K562 (cell line): Measurements from ENCODE around the gene ENDOV. TPM values are rescaled to one million over a fixed set of nuclear protein-coding genes. Genes with fewer than 3 reads are reported as not detected.

Source experiments
- ATAC-seq: fragments of 200-7000 bp; cut with Tn5 transposase; 3 replicates; pipeline ENCODE4 v1.9.1; 2020; ENCODE audit warnings: moderate library complexity
- BruUV-seq: library from RNA; stranded (reverse); fragments of 400-500 nt; replicated peaks from 2 replicates; lab custom pipeline; 2021; lab: Mats Ljungman, UMichigan
- CTCF ChIA-PET: fragments of 300-600 bp; formaldehyde crosslinking; extraction: SDS; loops from one replicate; lab custom pipeline; 2021; ENCODE audit warnings: low intra/inter-chr PET ratio; lab: Yijun Ruan, JAX
- POLR2A ChIA-PET: fragments of 300-600, 350-650 bp; sonication (Branson Sonifier 250); formaldehyde crosslinking; extraction: SDS; loops from one replicate; lab custom pipeline; 2021; ENCODE audit warnings: antibody characterized with exemption, inconsistent platforms; lab: Yijun Ruan, JAX
- DNase-seq, 4 experiments: peaks; one replicate each; pipeline versions ENCODE4 v3.0.0 to v3.0.0-alpha.2; 2011 to 2018; ENCODE audit warnings: low spot score in 3 of 4, mixed read lengths in 3 of 4; ENCODE audit errors: extremely low read depth in 1 of 4
- FAIRE-seq: peaks from 2 replicates; lab custom pipeline; 2011; peaks lifted over from hg19 to GRCh38; lab: Jason Lieb, UNC
- H2AFZ ChIP-seq: 2 replicates; pipeline ENCODE4 v1.6.0; 2011; ENCODE audit warnings: low read depth, low read length, control low read depth, inconsistent platforms
- H3K27ac ChIP-seq: fragments of 200-600 bp; 3 replicates; pipeline ENCODE4 v1.8.0; 2011; ENCODE audit warnings: low read depth, mild to moderate bottlenecking, control low read depth, inconsistent platforms, low read length, moderate library complexity, mixed read lengths; ENCODE audit errors: extremely low read depth
- H3K27me3 ChIP-seq, 2 experiments: fragments of 300-600 bp in 1 of 2; 2 replicates in 1 of 2; 3 replicates in 1 of 2; pipeline versions ENCODE4 v1.6.0 to v1.8.0; 2011; ENCODE audit warnings: inconsistent platforms in 2 of 2, low read length in 2 of 2, mild to moderate bottlenecking in 1 of 2, mixed read lengths in 1 of 2, moderate library complexity in 1 of 2; ENCODE audit not compliant: control insufficient read depth in 2 of 2, insufficient read depth in 2 of 2
- H3K36me3 ChIP-seq: fragments of 300-600 bp; 3 replicates; pipeline ENCODE4 v1.8.0; 2011; ENCODE audit warnings: mild to moderate bottlenecking, low read length, inconsistent platforms; ENCODE audit not compliant: control insufficient read depth, insufficient read depth
- H3K4me1 ChIP-seq, 2 experiments: fragments of 200-600 bp in 1 of 2; replicated peaks in 1 of 2; 2 replicates in 1 of 2; 3 replicates in 1 of 2; pipeline versions ENCODE4 v1.5.1 to v1.8.0; 2011; ENCODE audit warnings: inconsistent platforms in 2 of 2, low read length in 2 of 2, mild to moderate bottlenecking in 1 of 2, mixed read lengths in 1 of 2, moderate library complexity in 1 of 2; ENCODE audit not compliant: control insufficient read depth in 2 of 2, insufficient read depth in 2 of 2
- H3K4me2 ChIP-seq: 2 replicates; pipeline ENCODE4 v1.6.1; 2011; ENCODE audit warnings: low read length, control low read depth, inconsistent platforms, mixed read lengths; ENCODE audit not compliant: insufficient read depth
- H3K4me3 ChIP-seq: fragments of 200-600 bp; sonication (generic), shearing (Covaris generic); 2 replicates; pipeline ENCODE4 v1.5.1; 2016; ENCODE audit warnings: control low read depth, inconsistent platforms
- H3K79me2 ChIP-seq: fragments of 200-600 bp; 3 replicates; pipeline ENCODE4 v1.8.0; 2011; ENCODE audit warnings: low read length, inconsistent platforms; ENCODE audit not compliant: control insufficient read depth, insufficient read depth
- H3K9ac ChIP-seq, 2 experiments: 2 replicates each; pipeline versions ENCODE4 v1.6.0 to v1.6.1; 2011; ENCODE audit warnings: low read depth in 2 of 2, low read length in 2 of 2, control low read depth in 1 of 2, inconsistent platforms in 1 of 2, mild to moderate bottlenecking in 1 of 2, mixed read lengths in 1 of 2; ENCODE audit not compliant: insufficient read depth in 1 of 2
- H3K9me1 ChIP-seq: one replicate; pipeline ENCODE4 v1.6.0; 2011; ENCODE audit warnings: inconsistent platforms, mild to moderate bottlenecking, low read length, moderate library complexity; ENCODE audit not compliant: control insufficient read depth, insufficient read depth
- H3K9me3 ChIP-seq: replicated peaks from 2 replicates; pipeline ENCODE4 v1.5.1; 2011; ENCODE audit warnings: low read depth, low read length, inconsistent platforms; ENCODE audit not compliant: control insufficient read depth, insufficient read depth
- H4K20me1 ChIP-seq: replicated peaks from 2 replicates; pipeline ENCODE4 v1.6.1; 2011; ENCODE audit warnings: low read length, inconsistent platforms, mixed read lengths; ENCODE audit not compliant: control insufficient read depth, insufficient read depth
- DNMT1 ChIP-seq: fragments of 450-650 bp; IDR thresholded peaks from 2 replicates; pipeline ENCODE4 v1.6.1; 2016; ENCODE audit warnings: antibody characterized with exemption, mild to moderate bottlenecking
- HBP1 ChIP-seq: fragments of 450-650 bp; formaldehyde crosslinking; IDR thresholded peaks from 2 replicates; pipeline ENCODE4 v1.4.0; 2022; ENCODE audit warnings: missing genetic modification characterization
- HSF4 ChIP-seq: fragments of 250-450 bp; sonication (Bioruptor Pico); IDR thresholded peaks from 2 replicates; pipeline ENCODE4 v2.1.2; 2022; ENCODE audit warnings: mild to moderate bottlenecking, moderate library complexity, borderline replicate concordance
- NELFE ChIP-seq: IDR thresholded peaks from 2 replicates; pipeline ENCODE4 v1.6.1; 2011; ENCODE audit warnings: mild to moderate bottlenecking; ENCODE audit not compliant: insufficient read depth, insufficient read length
- PHF20 ChIP-seq: fragments of 450-650 bp; IDR thresholded peaks from 2 replicates; pipeline ENCODE4 v1.6.1; 2018; ENCODE audit not compliant: partially characterized antibody
- RBM17 ChIP-seq: fragments of 200-400 bp; formaldehyde crosslinking; IDR thresholded peaks from 2 replicates; pipeline ENCODE4 v1.6.1; 2017; ENCODE audit warnings: low read depth, mild to moderate bottlenecking, low read length, borderline replicate concordance
- TOE1 ChIP-seq, 2 experiments: fragments of 450-650 bp in 1 of 2; sonication (generic) in 1 of 2; formaldehyde crosslinking in 1 of 2; IDR thresholded peaks; 2 replicates each; pipeline versions ENCODE4 v1.7.1 to v1.8.0; 2016 to 2022; ENCODE audit warnings: borderline replicate concordance in 2 of 2, mild to moderate bottlenecking in 2 of 2, antibody characterized with exemption in 1 of 2, inconsistent platforms in 1 of 2, low read depth in 1 of 2, missing genetic modification reagents in 1 of 2, moderate library complexity in 1 of 2
- ZNF780A ChIP-seq: fragments of 250-450 bp; sonication (Bioruptor Pico); IDR thresholded peaks from 2 replicates; pipeline ENCODE4 v1.5.0; 2021; ENCODE audit warnings: mild to moderate bottlenecking
- WGBS: fragments of 100-300 bp; shearing (Covaris generic); methylation state at CpG from one replicate; pipeline ENCODE4 v1.1.6; 2016; ENCODE audit warnings: low coverage, mixed read lengths; ENCODE audit not compliant: insufficient coverage; ENCODE audit errors: missing lambda C conversion rate; 5-methylcytosine and 5-hydroxymethylcytosine counted together
- in situ Hi-C: fragments of 300-500 bp; cut with MboI; formaldehyde crosslinking; loops from 4 replicates; pipeline ENCODE4 v1.15.0; 2018; ENCODE audit warnings: inconsistent platforms, mixed read lengths
- intact Hi-C: fragments of 100-400 bp; cut with micrococcal nuclease; formaldehyde crosslinking; loops from 2 replicates; pipeline ENCODE4 v1.14.2; 2022
- polyA plus RNA-seq, 8 experiments: library from polyadenylated mRNA; depleted of rRNA in 4 of 8; stranded (reverse) in 5 of 8; unstranded in 3 of 8; fragments of >200 nt; fragmentation: Nextera tagmentation in 2 of 8; fragmentation: Illumina TruSeq in 1 of 8; extraction: Ambion mirVana in 2 of 8; extraction: Trizol in 1 of 8; gene quantifications; 2 replicates each; pipeline versions ENCODE4 v1.2.1 to v1.2.3, GENCODE V29; 2011 to 2014; ENCODE audit warnings: inconsistent platforms in 1 of 8, missing spikeins in 1 of 8
- total RNA-seq, 7 experiments: library from RNA; depleted of rRNA in 6 of 7; stranded (reverse); fragments of >200 nt in 6 of 7; fragmentation: Illumina TruSeq in 2 of 7; extraction: Trizol in 2 of 7; gene quantifications; 2 replicates each; pipeline versions ENCODE4 v1.2.1 to v1.2.3, GENCODE V29; 2011 to 2021; ENCODE audit warnings: low replicate concordance in 1 of 7
- TF ChIP-seq, protein P1 (sequence below): IDR thresholded peaks from 3 replicates; pipeline ENCODE4 v1.6.1; 2011; ENCODE audit warnings: borderline replicate concordance, mild to moderate bottlenecking, moderate library complexity; ENCODE audit not compliant: insufficient read length; ENCODE audit errors: extremely low read depth
- TF ChIP-seq, protein P2 (sequence below), 3 experiments: fragments of 200-800 bp in 1 of 3; sonication (Bioruptor generic) in 1 of 3; sonication (generic) in 1 of 3; formaldehyde crosslinking in 1 of 3; IDR thresholded peaks; 2 replicates each; pipeline versions ENCODE4 v1.6.1 to v1.8.0; 2016 to 2022; ENCODE audit warnings: mild to moderate bottlenecking in 2 of 3, missing compliant biosample characterization in 2 of 3, missing genetic modification characterization in 2 of 3, missing genetic modification reagents in 1 of 3

ENDOV gene
- total and polyA plus RNA-seq, 9 of the 15 experiments (the other 6 are each of a cell fraction or from before 2014, with no cell fraction given) = 1.2 to 8.2 (median 3.7) TPM

DNA sequence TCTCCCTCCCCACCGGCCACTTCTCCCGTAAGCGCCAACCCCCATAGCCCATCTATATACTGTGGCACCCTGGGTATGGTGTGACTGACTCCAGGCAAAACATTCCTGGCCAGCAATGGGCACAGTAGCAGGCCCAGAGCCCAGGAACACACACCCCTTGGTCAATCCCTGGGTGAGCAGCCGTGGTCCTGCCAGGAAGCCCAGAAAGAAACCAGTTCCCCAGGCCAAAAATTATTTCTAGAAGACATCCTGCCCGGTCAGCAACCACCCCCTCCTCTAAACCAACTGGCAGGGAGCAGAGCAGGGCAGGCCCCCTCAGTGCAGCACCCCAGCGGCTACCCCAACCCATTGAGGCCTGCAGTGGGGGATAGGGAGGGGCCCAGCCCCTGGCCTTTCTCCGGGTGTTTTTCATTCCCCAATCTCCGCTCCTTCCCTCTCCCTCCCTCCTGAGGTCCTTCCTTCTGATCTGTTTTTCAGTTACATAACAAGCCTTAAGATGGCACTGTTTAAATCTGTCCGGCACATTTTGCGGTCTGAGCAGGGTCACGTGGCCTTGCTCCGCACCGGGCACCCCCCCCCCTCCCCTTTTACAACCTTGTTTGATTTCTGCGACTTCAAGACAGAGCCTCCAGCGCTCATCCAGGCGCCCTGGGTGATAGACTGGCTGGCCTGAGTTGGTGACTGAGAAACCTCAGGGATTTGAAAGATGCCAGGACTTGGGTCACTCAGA, 59.4 kb downstream of the ENDOV start (continued):
- TF ChIP-seq TOE1 (IDR thresholded peaks at IDR 0.05; ENCODE audit: borderline replicate concordance) (peak; percentile 42; the same call in 1 of the 2 replicates), TOE1 (CRISPR knock-in tag; IDR thresholded peaks at IDR 0.05; ENCODE audit: borderline replicate concordance, low read depth) (no peak)
- TF ChIP-seq, all 486 proteins: peak for 14

GRCh38 chr17:80474961-80475909, 60.3 kb downstream of the ENDOV start:
- 27% methylated on average over 28 of the region's 55 CpGs for WGBS
- TF ChIP-seq NELFE = no peak
- TF ChIP-seq, protein P1, sequence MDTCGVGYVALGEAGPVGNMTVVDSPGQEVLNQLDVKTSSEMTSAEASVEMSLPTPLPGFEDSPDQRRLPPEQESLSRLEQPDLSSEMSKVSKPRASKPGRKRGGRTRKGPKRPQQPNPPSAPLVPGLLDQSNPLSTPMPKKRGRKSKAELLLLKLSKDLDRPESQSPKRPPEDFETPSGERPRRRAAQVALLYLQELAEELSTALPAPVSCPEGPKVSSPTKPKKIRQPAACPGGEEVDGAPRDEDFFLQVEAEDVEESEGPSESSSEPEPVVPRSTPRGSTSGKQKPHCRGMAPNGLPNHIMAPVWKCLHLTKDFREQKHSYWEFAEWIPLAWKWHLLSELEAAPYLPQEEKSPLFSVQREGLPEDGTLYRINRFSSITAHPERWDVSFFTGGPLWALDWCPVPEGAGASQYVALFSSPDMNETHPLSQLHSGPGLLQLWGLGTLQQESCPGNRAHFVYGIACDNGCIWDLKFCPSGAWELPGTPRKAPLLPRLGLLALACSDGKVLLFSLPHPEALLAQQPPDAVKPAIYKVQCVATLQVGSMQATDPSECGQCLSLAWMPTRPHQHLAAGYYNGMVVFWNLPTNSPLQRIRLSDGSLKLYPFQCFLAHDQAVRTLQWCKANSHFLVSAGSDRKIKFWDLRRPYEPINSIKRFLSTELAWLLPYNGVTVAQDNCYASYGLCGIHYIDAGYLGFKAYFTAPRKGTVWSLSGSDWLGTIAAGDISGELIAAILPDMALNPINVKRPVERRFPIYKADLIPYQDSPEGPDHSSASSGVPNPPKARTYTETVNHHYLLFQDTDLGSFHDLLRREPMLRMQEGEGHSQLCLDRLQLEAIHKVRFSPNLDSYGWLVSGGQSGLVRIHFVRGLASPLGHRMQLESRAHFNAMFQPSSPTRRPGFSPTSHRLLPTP = no peak
- TF ChIP-seq RBM17 = no peak
- TF ChIP-seq HBP1 (CRISPR knock-in tag) = no peak
- TF ChIP-seq, protein P2, sequence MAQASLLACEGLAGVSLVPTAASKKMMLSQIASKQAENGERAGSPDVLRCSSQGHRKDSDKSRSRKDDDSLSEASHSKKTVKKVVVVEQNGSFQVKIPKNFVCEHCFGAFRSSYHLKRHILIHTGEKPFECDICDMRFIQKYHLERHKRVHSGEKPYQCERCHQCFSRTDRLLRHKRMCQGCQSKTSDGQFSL (CRISPR knock-in tag; IDR thresholded peaks at IDR 0.05) = no peak
- TF ChIP-seq, protein P2 (tag; IDR thresholded peaks at IDR 0.05) = no peak
- no peak for TF ChIP-seq PHF20
- TF ChIP-seq DNMT1 = no peak
- no peak for TF ChIP-seq ZNF780A (CRISPR knock-in tag)
- TF ChIP-seq HSF4 (CRISPR knock-in tag) = no peak

More at GRCh38 chr17:80474961-80475909, 60.3 kb downstream of the ENDOV start:
- no peak overlapping the region for H2AFZ ChIP-seq
- H3K4me2 ChIP-seq = no peak overlapping the region
- H3K36me3 ChIP-seq = no peaks in the 10 kb centered on the region
- peaks cover 26% of the 10 kb centered on the region for H4K20me1 ChIP-seq
- no peaks in the 10 kb centered on the region for H3K79me2 ChIP-seq
- H3K9me3 ChIP-seq = no peaks in the 10 kb centered on the region
- H3K9ac ChIP-seq = no peak overlapping the region; a peak in 1 of 4 replicates
- H3K4me3 ChIP-seq = no peak overlapping the region
- CTCF ChIA-PET = interaction anchor here (1.3 kb wide), 1 partner anchor 100 kb away, joined by 9 read pairs; no protein-coding TSS in a partner anchor
- DNase-seq (no peak), ATAC-seq (no peak), FAIRE-seq (no peak)
- intact Hi-C loops = no loop called here
- BruUV-seq = no TSS peak
- in situ Hi-C loops = no loop called here
- POLR2A ChIA-PET = interaction anchor here (0.5 to 0.8 kb wide), 2 partner anchors 10 to 596 kb away, joined by 3 read pairs; no protein-coding TSS in a partner anchor
- H3K4me1 ChIP-seq = peaks cover 0 to 42% of the 10 kb centered on the region in 2 experiments; a peak in 2 of 5 replicates
- H3K27me3 ChIP-seq = peaks cover 52 to 97% of the 10 kb centered on the region in 2 experiments; a peak in 4 of 5 replicates
- H3K27ac ChIP-seq = no peak overlapping the region
- H3K9me1 ChIP-seq = no peaks in the 10 kb centered on the region
